HUES6 (cell line): ENCODE results near the gene ST3GAL3.

ENCODE experiments used
- H3K27ac ChIP-seq: 2 replicates; pipeline ENCODE4 v1.7.0; 2013; ENCODE audit warnings: low read depth, mild to moderate bottlenecking, low read length, inconsistent platforms
- H3K27me3 ChIP-seq: 2 replicates; pipeline ENCODE4 v1.6.1; 2013; ENCODE audit warnings: low read length; ENCODE audit not compliant: control insufficient read depth, insufficient read depth
- H3K36me3 ChIP-seq: 2 replicates; pipeline ENCODE4 v1.6.1; 2013; ENCODE audit warnings: low read length; ENCODE audit not compliant: control insufficient read depth, insufficient read depth
- H3K4me1 ChIP-seq: 2 replicates; pipeline ENCODE4 v1.6.1; 2013; ENCODE audit warnings: low read length; ENCODE audit not compliant: control insufficient read depth, insufficient read depth
- H3K4me3 ChIP-seq: 2 replicates; pipeline ENCODE4 v1.5.1; 2013; ENCODE audit warnings: low read depth, low read length
- H3K9ac ChIP-seq: one replicate; pipeline ENCODE4 v1.6.1; 2013; ENCODE audit warnings: mild to moderate bottlenecking, low read length
- H3K9me3 ChIP-seq: 2 replicates; pipeline ENCODE4 v1.6.1; 2013; ENCODE audit warnings: low read depth, low read length; ENCODE audit not compliant: control insufficient read depth, insufficient read depth

Gene ST3GAL3

GRCh38 chr1:43980255-43981134 lies 273.2 kb downstream of the ST3GAL3 start:
- H3K4me3 ChIP-seq = peak overlapping the region; percentile 61
- peak overlapping the region; percentile 76 for H3K9ac ChIP-seq
- no peaks in the 10 kb centered on the region for H3K9me3 ChIP-seq
- no peaks in the 10 kb centered on the region for H3K27me3 ChIP-seq
- no peak overlapping the region for H3K27ac ChIP-seq
- peaks cover 54% of the 10 kb centered on the region for H3K36me3 ChIP-seq
- peaks cover 18% of the 10 kb centered on the region for H3K4me1 ChIP-seq
